Stomach (tissue), 9 donors: Measurements from ENCODE around the gene PDE8B. TPM values are rescaled to one million over a fixed set of nuclear protein-coding genes. Genes with fewer than 3 reads are reported as not detected.

Source experiments
- DNase-seq, 2 donors: peaks; one replicate each; pipeline versions ENCODE4 v3.0.0 to v3.0.0-alpha.2; 2013 to 2019
- H3K27ac ChIP-seq, 5 donors: fragments of 200-600 bp in 4 of 5; sonication (generic) in 4 of 5; one replicate each; pipeline ENCODE4 v1.5.1; 2013 to 2019; ENCODE audit warnings: mild to moderate bottlenecking in 1 of 5, moderate library complexity in 1 of 5
- H3K27me3 ChIP-seq, 3 donors: fragments of 200-600 bp; sonication (generic); one replicate each; pipeline ENCODE4 v1.5.1; 2017 to 2019; ENCODE audit warnings: mixed run types in 1 of 3
- H3K36me3 ChIP-seq, 4 donors: fragments of 200-600 bp; sonication (generic); 1 replicate in 3 of 4; 2 replicates in 1 of 4; pipeline ENCODE4 v1.5.1; 2016 to 2019
- H3K4me1 ChIP-seq, 4 donors: fragments of 200-600 bp; sonication (generic); one replicate each; pipeline ENCODE4 v1.5.1; 2016 to 2019
- H3K4me3 ChIP-seq, 4 donors: fragments of 200-600 bp; sonication (generic) in 3 of 4; one replicate each; pipeline ENCODE4 v1.5.1; 2016 to 2019; ENCODE audit warnings: mild to moderate bottlenecking in 1 of 4
- H3K9me3 ChIP-seq, 4 donors: fragments of 200-600 bp; sonication (generic); one replicate each; pipeline ENCODE4 v1.5.1; 2016 to 2019
- EP300 ChIP-seq: sonication (generic); formaldehyde crosslinking; IDR thresholded peaks from one replicate; pipeline ENCODE4 v1.6.1; 2017; ENCODE audit warnings: antibody characterized with exemption
- POLR2A ChIP-seq, 4 donors: fragments of 450-650 bp; IDR thresholded peaks; one replicate each; pipeline ENCODE4 v1.6.1; 2016; ENCODE audit warnings: antibody characterized with exemption in 4 of 4, control low read depth in 2 of 4, mild to moderate bottlenecking in 1 of 4, moderate library complexity in 1 of 4
- POLR2AphosphoS5 ChIP-seq, 3 donors: sonication (generic); formaldehyde crosslinking; IDR thresholded peaks; one replicate each; pipeline ENCODE4 v1.6.1; 2016; ENCODE audit warnings: antibody characterized with exemption in 3 of 3
- WGBS, 5 donors: extraction: QIAGEN DNeasy Blood & Tissue Kit in 3 of 5; methylation state at CpG; one replicate each; pipeline versions ENCODE4 v1.1.5 to v1.1.7; 2013 to 2018; 5-methylcytosine and 5-hydroxymethylcytosine counted together
- intact Hi-C: fragments of 100-400 bp; cut with DNase I; formaldehyde crosslinking; loops from one replicate; pipeline ENCODE4 v1.15.1; 2023; ENCODE audit warnings: low total_unique reads
- polyA plus RNA-seq, 3 donors: library from polyadenylated mRNA; stranded (reverse); fragments of 200-250 nt; gene quantifications; one replicate each; pipeline ENCODE4 v1.2.3, GENCODE V29; 2013
- total RNA-seq, 5 donors: library from RNA; depleted of rRNA; stranded (reverse); fragments of >200 nt; gene quantifications; one replicate each; pipeline versions ENCODE4 v1.1.0 to v1.2.3, GENCODE V29; 2014 to 2016
- TF ChIP-seq, protein P1 (sequence below), 7 experiments: fragments of 450-650 bp in 4 of 7; fragments of 200-600 bp in 3 of 7; sonication (generic) in 3 of 7; IDR thresholded peaks; one replicate each; pipeline ENCODE4 v1.5.1; 2016 to 2019; ENCODE audit warnings: antibody characterized with exemption in 7 of 7, control low read depth in 2 of 7, mild to moderate bottlenecking in 1 of 7
- donor health status: healthy with polysubstance abuse.
- donor health status: Bipolar disorder and iron deficiency.
- donor health status: healthy.

The PDE8B gene
- total and polyA plus RNA-seq, 8 donors = 0.56 to 243 (median 3.5) TPM; not detected in 1

DNA sequence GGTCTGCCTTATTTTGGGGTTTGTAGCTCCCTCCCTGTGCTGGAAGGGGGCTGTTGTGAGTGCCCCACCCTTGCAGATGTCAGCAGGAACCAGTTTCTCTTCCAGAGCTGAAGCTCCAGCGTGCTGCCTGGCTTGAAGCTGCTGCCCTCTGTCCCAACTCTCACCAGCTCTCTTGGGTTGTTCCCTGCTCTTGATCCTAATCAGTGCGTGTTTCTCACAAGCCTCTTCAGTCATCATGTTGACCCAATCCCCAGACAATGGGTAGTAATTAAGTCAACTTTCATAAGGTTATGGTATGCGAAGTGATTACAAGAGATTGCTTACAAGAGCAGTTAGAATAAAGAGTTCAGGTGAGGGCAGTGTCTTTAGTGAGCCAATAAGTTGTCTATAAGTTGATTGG is 57.0 kb downstream of the PDE8B start:
- no peaks in the 10 kb centered on the region for H3K9me3 ChIP-seq
- H3K27ac ChIP-seq = no peak overlapping the region
- no peaks in the 10 kb centered on the region for H3K36me3 ChIP-seq
- H3K4me3 ChIP-seq = no peak overlapping the region
- H3K4me1 ChIP-seq = no peaks in the 10 kb centered on the region
- no peaks in the 10 kb centered on the region for H3K27me3 ChIP-seq
- DNase-seq = no peak
- TF ChIP-seq EP300 (no peak), POLR2A (IDR thresholded peaks at IDR 0.05) (no peak), POLR2AphosphoS5 (IDR thresholded peaks at IDR 0.05) (no peak)
- TF ChIP-seq, protein P1, sequence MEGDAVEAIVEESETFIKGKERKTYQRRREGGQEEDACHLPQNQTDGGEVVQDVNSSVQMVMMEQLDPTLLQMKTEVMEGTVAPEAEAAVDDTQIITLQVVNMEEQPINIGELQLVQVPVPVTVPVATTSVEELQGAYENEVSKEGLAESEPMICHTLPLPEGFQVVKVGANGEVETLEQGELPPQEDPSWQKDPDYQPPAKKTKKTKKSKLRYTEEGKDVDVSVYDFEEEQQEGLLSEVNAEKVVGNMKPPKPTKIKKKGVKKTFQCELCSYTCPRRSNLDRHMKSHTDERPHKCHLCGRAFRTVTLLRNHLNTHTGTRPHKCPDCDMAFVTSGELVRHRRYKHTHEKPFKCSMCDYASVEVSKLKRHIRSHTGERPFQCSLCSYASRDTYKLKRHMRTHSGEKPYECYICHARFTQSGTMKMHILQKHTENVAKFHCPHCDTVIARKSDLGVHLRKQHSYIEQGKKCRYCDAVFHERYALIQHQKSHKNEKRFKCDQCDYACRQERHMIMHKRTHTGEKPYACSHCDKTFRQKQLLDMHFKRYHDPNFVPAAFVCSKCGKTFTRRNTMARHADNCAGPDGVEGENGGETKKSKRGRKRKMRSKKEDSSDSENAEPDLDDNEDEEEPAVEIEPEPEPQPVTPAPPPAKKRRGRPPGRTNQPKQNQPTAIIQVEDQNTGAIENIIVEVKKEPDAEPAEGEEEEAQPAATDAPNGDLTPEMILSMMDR (IDR thresholded peaks at IDR 0.05) = no peak
- WGBS, 5 donors = 58 to 80% (median 65%) methylated on average over 3 of the region's 3 CpGs
- intact Hi-C loops = no loop called here

DNA sequence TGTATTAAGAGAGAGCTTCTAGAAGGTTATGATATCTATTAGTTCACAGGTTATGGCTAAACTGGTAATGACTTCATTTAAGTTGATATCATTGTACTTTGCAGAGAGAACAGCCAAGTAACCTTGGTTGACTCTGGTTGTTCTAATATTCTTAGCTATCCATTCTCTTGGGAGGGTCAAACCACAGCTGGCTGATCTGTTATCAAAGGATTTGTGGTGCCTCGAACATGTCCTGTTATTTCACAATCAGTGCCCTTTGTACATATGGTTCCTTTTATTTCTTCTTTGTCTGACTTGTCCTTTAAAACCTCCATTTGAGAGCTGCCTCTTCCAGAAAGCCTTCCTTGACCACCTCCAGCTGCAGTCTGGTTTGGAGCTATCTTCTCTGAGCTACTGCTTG is 61.7 kb downstream of the PDE8B start:
- no peaks in the 10 kb centered on the region for H3K27me3 ChIP-seq
- H3K27ac ChIP-seq = no peak overlapping the region
- intact Hi-C loops = no loop called here
- no peak for DNase-seq
- H3K4me3 ChIP-seq = no peak overlapping the region
- no peaks in the 10 kb centered on the region for H3K4me1 ChIP-seq
- H3K9me3 ChIP-seq = no peaks in the 10 kb centered on the region
- 31 to 44% (median 33%) methylated on average over 1 of the region's 1 CpG for WGBS, 5 donors
- TF ChIP-seq, protein P1 (IDR thresholded peaks at IDR 0.05) = no peak
- TF ChIP-seq POLR2AphosphoS5 (IDR thresholded peaks at IDR 0.05) (no peak), POLR2A (IDR thresholded peaks at IDR 0.05) (no peak), EP300 (no peak)
- H3K36me3 ChIP-seq = no peaks in the 10 kb centered on the region

DNA sequence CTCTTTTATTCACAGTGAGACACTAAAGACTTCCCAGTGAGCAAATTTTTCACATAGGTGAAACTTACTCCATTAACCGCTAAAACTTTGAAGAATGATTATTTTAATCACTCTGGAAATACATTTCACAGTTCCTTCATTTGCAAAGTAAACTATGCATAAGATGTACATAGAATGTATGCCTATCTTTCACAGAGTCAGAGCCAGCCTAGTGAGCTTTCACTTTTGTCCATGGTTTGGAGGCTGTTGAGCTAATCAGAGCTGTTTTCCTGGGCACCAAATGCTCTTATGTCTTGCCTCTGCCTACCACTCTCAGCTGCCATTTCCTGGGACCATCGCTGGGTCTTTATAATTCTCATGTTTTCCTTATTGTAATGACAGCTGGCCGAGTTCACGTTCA is 67.3 kb downstream of the PDE8B start:
- Histone ChIP-seq H3K27ac (no peak overlapping the region), H3K4me1 (peaks cover 0 to 13% (median 3%) of the 10 kb centered on the region in 4 donors), H3K9me3 (no peaks in the 10 kb centered on the region), H3K4me3 (no peak overlapping the region), H3K36me3 (no peaks in the 10 kb centered on the region), H3K27me3 (no peaks in the 10 kb centered on the region)
- WGBS, 5 donors = 78 to 84% (median 80%) methylated on average over 4 of the region's 4 CpGs
- no peak for DNase-seq
- TF ChIP-seq POLR2A (IDR thresholded peaks at IDR 0.05) = no peak
- no peak for TF ChIP-seq EP300
- TF ChIP-seq, protein P1 (IDR thresholded peaks at IDR 0.05) = no peak
- no peak for TF ChIP-seq POLR2AphosphoS5 (IDR thresholded peaks at IDR 0.05)
- intact Hi-C loops = no loop called here

DNA sequence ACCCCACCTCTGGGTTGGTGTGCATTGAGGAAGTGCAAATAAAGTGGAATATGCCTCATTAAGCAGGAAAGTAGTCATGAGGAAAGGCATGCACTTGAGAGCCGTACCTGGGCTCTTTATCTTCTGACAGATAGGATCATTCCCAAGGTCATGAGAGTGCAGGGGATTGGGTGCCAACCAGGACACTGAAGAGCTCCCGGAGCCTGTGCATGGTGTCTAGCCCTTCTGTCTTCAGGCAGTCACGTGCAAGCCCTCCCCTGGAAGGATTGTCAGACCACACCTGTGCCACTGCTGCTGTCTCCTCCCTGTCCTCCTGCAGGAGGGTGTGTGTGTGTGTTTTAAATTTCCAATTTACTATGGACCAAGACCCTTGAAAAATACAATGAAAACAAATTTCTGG is 69.6 kb downstream of the PDE8B start:
- no peak for TF ChIP-seq POLR2A (IDR thresholded peaks at IDR 0.05)
- TF ChIP-seq EP300 = no peak
- no peak for TF ChIP-seq POLR2AphosphoS5 (IDR thresholded peaks at IDR 0.05)
- TF ChIP-seq, protein P1 (IDR thresholded peaks at IDR 0.05) = no peak
- Histone ChIP-seq H3K9me3 (no peaks in the 10 kb centered on the region), H3K27me3 (no peaks in the 10 kb centered on the region), H3K27ac (no peak overlapping the region), H3K36me3 (no peaks in the 10 kb centered on the region), H3K4me3 (no peak overlapping the region), H3K4me1 (peaks cover 0 to 13% (median 3%) of the 10 kb centered on the region in 4 donors)
- no peak for DNase-seq
- intact Hi-C loops = no loop called here
- 56 to 85% (median 60%) methylated on average over 3 of the region's 3 CpGs for WGBS, 5 donors
